Neuronal stem cell (in vitro differentiated cells): ENCODE measurements around the gene TEAD4.

Experiments used
- DNase-seq: peaks from one replicate; pipeline ENCODE4 v3.0.0-alpha.2; 2013; ENCODE audit warnings: low spot score
- H2AFZ ChIP-seq: one replicate; pipeline ENCODE4 v1.6.1; 2013; ENCODE audit warnings: mild to moderate bottlenecking, low read length, inconsistent platforms
- H2AK5ac ChIP-seq: 2 replicates; pipeline ENCODE4 v1.6.1; 2013; ENCODE audit warnings: low read depth, mild to moderate bottlenecking, inconsistent platforms, low read length, moderate library complexity, mixed read lengths
- H2BK120ac ChIP-seq: 2 replicates; pipeline ENCODE4 v1.6.1; 2013; ENCODE audit warnings: low read depth, mild to moderate bottlenecking, inconsistent platforms, low read length, moderate library complexity, mixed read lengths
- H2BK12ac ChIP-seq: one replicate; pipeline ENCODE4 v1.6.1; 2013; ENCODE audit warnings: low read length, inconsistent platforms
- H2BK15ac ChIP-seq: 2 replicates; pipeline ENCODE4 v1.6.1; 2013; ENCODE audit warnings: mild to moderate bottlenecking, low read length, inconsistent platforms, mixed read lengths
- H2BK5ac ChIP-seq: one replicate; pipeline ENCODE4 v1.6.1; 2013; ENCODE audit warnings: inconsistent platforms, mild to moderate bottlenecking, low read length, moderate library complexity
- H3K14ac ChIP-seq: one replicate; pipeline ENCODE4 v1.6.1; 2013; ENCODE audit warnings: low read length, inconsistent platforms
- H3K18ac ChIP-seq: 2 replicates; pipeline ENCODE4 v1.6.1; 2013; ENCODE audit warnings: low read length, inconsistent platforms
- H3K23ac ChIP-seq: 2 replicates; pipeline ENCODE4 v1.6.1; 2013; ENCODE audit warnings: low read depth, mild to moderate bottlenecking, mixed read lengths, low read length, inconsistent platforms; ENCODE audit not compliant: poor library complexity
- H3K27ac ChIP-seq: replicated peaks from 3 replicates; pipeline ENCODE4 v1.5.1; 2013; ENCODE audit warnings: low read length, inconsistent platforms
- H3K27me3 ChIP-seq, 3 experiments: 2 replicates each; pipeline ENCODE4 v1.6.1; 2013; ENCODE audit warnings: low read length in 3 of 3, mild to moderate bottlenecking in 2 of 3, inconsistent platforms in 1 of 3, low read depth in 1 of 3, mixed read lengths in 1 of 3, moderate library complexity in 1 of 3; ENCODE audit not compliant: control insufficient read depth in 3 of 3, insufficient read depth in 3 of 3
- H3K36me3 ChIP-seq, 2 donors: replicated peaks in 1 of 2; 2 replicates each; pipeline ENCODE4 v1.6.1; 2013; ENCODE audit warnings: low read length in 2 of 2; ENCODE audit not compliant: control insufficient read depth in 2 of 2, insufficient read depth in 2 of 2
- H3K4ac ChIP-seq: 2 replicates; pipeline ENCODE4 v1.6.1; 2013; ENCODE audit warnings: inconsistent platforms, mild to moderate bottlenecking, low read length, moderate library complexity
- H3K4me1 ChIP-seq, 2 donors: 1 replicate in 1 of 2; 2 replicates in 1 of 2; pipeline ENCODE4 v1.6.1; 2013; ENCODE audit warnings: low read length in 2 of 2, low read depth in 1 of 2; ENCODE audit not compliant: control insufficient read depth in 2 of 2, insufficient read depth in 1 of 2
- H3K4me2 ChIP-seq: one replicate; pipeline ENCODE4 v1.6.1; 2013; ENCODE audit warnings: mild to moderate bottlenecking, low read length, inconsistent platforms; ENCODE audit not compliant: insufficient read depth, poor library complexity, severe bottlenecking
- H3K4me3 ChIP-seq, 2 donors: 2 replicates each; pipeline ENCODE4 v1.5.1; 2013; ENCODE audit warnings: low read length in 2 of 2, mild to moderate bottlenecking in 2 of 2, inconsistent platforms in 1 of 2, moderate library complexity in 1 of 2
- H3K79me1 ChIP-seq: one replicate; pipeline ENCODE4 v1.6.1; 2013; ENCODE audit warnings: low read depth, mild to moderate bottlenecking, inconsistent platforms, low read length, moderate library complexity
- H3K9ac ChIP-seq: one replicate; pipeline ENCODE4 v1.6.1; 2013; ENCODE audit warnings: mild to moderate bottlenecking, low read depth, low read length, inconsistent platforms; ENCODE audit not compliant: poor library complexity
- H3K9me3 ChIP-seq, 2 donors: replicated peaks in 1 of 2; 2 replicates each; pipeline versions ENCODE3 to v1.6.1; 2013; ENCODE audit warnings: low read length in 2 of 2, mild to moderate bottlenecking in 2 of 2, inconsistent platforms in 1 of 2, low read depth in 1 of 2, mixed read lengths in 1 of 2, moderate library complexity in 1 of 2; ENCODE audit not compliant: control insufficient read depth in 2 of 2, insufficient read depth in 1 of 2
- H4K8ac ChIP-seq: one replicate; pipeline ENCODE4 v1.6.1; 2013; ENCODE audit warnings: low read depth, mild to moderate bottlenecking, inconsistent platforms, low read length, moderate library complexity
- H4K91ac ChIP-seq: one replicate; pipeline ENCODE4 v1.6.1; 2013; ENCODE audit warnings: low read length, low read depth, mild to moderate bottlenecking, inconsistent platforms; ENCODE audit not compliant: poor library complexity
- WGBS, 2 donors: extraction: QIAGEN DNeasy Blood & Tissue Kit; methylation state at CpG; one replicate each; pipeline ENCODE4 v1.1.7; 2013; ENCODE audit warnings: missing lambda C conversion rate in 2 of 2, mixed read lengths in 1 of 2; ENCODE audit not compliant: insufficient read length in 2 of 2, insufficient replicate concordance in 1 of 2; ENCODE audit errors: extremely low coverage in 2 of 2; 5-methylcytosine and 5-hydroxymethylcytosine counted together

Gene TEAD4

GRCh38 chr12:2984249-2984648 is 25.1 kb downstream of the TEAD4 start:
- H3K9me3 ChIP-seq = peaks cover 4 to 5% of the 10 kb centered on the region in 2 donors
- H3K9ac ChIP-seq = no peak overlapping the region
- H3K27ac ChIP-seq = no peak overlapping the region
- no peak overlapping the region for H2AFZ ChIP-seq
- no peak overlapping the region for H3K4ac ChIP-seq
- no peak overlapping the region for H3K23ac ChIP-seq
- no peak overlapping the region for H3K14ac ChIP-seq
- H2BK5ac ChIP-seq = no peak overlapping the region
- no peak overlapping the region for H4K8ac ChIP-seq
- no peak overlapping the region for H3K4me2 ChIP-seq
- peaks cover 0 to 21% of the 10 kb centered on the region in 2 donors for H3K36me3 ChIP-seq
- H2BK15ac ChIP-seq = no peak overlapping the region
- no peak overlapping the region for H2AK5ac ChIP-seq
- no peak for DNase-seq
- no CpG with 5 or more reads among the region's 5 CpGs for WGBS, 2 donors
- H3K79me1 ChIP-seq = peaks cover 2% of the 10 kb centered on the region
- no peak overlapping the region for H2BK12ac ChIP-seq
- H3K4me1 ChIP-seq = no peaks in the 10 kb centered on the region
- H3K27me3 ChIP-seq = no peaks in the 10 kb centered on the region
- H2BK120ac ChIP-seq = no peak overlapping the region
- no peak overlapping the region for H4K91ac ChIP-seq
- H3K4me3 ChIP-seq = no peak overlapping the region
- H3K18ac ChIP-seq = no peak overlapping the region

- H3K4me1 ChIP-seq = no peaks in the 10 kb centered on the region
- H3K23ac ChIP-seq = no peak overlapping the region
- H3K4me2 ChIP-seq = no peak overlapping the region
- no peak overlapping the region for H2BK5ac ChIP-seq
- H3K4me3 ChIP-seq = no peak overlapping the region
- no peak overlapping the region for H3K18ac ChIP-seq
- no CpG with 5 or more reads among the region's 1 CpG for WGBS, 2 donors
- no peak overlapping the region for H3K27ac ChIP-seq
- H3K79me1 ChIP-seq = peaks cover 2% of the 10 kb centered on the region
- no peak overlapping the region for H3K14ac ChIP-seq
- no peak for DNase-seq
- H2BK12ac ChIP-seq = no peak overlapping the region
- H4K8ac ChIP-seq = no peak overlapping the region
- no peak overlapping the region for H3K9ac ChIP-seq
- peaks cover 0 to 21% of the 10 kb centered on the region in 2 donors for H3K36me3 ChIP-seq
- H2BK120ac ChIP-seq = no peak overlapping the region
- H3K27me3 ChIP-seq = no peaks in the 10 kb centered on the region
- no peak overlapping the region for H2AFZ ChIP-seq
- H2BK15ac ChIP-seq = no peak overlapping the region
- H2AK5ac ChIP-seq = no peak overlapping the region
- peaks cover 4 to 8% of the 10 kb centered on the region in 2 donors for H3K9me3 ChIP-seq
- H4K91ac ChIP-seq = no peak overlapping the region
- H3K4ac ChIP-seq = no peak overlapping the region
Measured at GRCh38 chr12:2984698-2985097, 25.5 kb downstream of the TEAD4 start.

DNA sequence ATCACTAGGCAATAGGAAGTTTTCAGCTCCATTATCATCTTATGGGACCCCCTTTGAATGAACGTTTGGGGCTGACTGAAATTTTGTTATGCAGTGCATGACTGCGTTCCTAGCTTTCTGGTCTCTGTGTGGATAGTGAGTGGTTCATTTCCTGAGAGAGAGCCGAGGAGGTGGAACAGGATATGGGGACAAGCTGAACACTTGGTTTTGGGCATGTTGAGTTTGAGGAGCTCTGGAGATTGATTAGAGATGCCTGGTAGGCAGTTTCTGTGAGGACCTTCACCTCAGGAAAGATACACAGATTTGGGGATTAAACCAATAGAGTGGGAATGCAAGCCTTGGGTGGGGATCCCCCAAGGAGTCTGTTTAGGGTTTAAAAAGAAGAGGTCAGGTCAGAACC is 27.7 kb downstream of the TEAD4 start:
- DNase-seq = no peak
- H3K27ac ChIP-seq = no peak overlapping the region
- no CpG with 5 or more reads among the region's 3 CpGs for WGBS, 2 donors

GRCh38 chr12:2988494-2988893 is 29.3 kb downstream of the TEAD4 start:
- no peak overlapping the region for H3K4ac ChIP-seq
- WGBS, 2 donors = no CpG with 5 or more reads among the region's 5 CpGs
- H2BK5ac ChIP-seq = no peak overlapping the region
- H3K9ac ChIP-seq = no peak overlapping the region
- no peak overlapping the region for H4K91ac ChIP-seq
- no peaks in the 10 kb centered on the region for H3K27me3 ChIP-seq
- peaks cover 4 to 14% of the 10 kb centered on the region in 2 donors for H3K9me3 ChIP-seq
- H3K23ac ChIP-seq = no peak overlapping the region
- no peak overlapping the region for H2AK5ac ChIP-seq
- no peak overlapping the region for H2BK120ac ChIP-seq
- no peak overlapping the region for H4K8ac ChIP-seq
- no peak overlapping the region for H2BK15ac ChIP-seq
- H3K18ac ChIP-seq = no peak overlapping the region
- peaks cover 0 to 14% of the 10 kb centered on the region in 2 donors for H3K36me3 ChIP-seq
- no peak overlapping the region for H3K14ac ChIP-seq
- no peak overlapping the region for H2BK12ac ChIP-seq
- peaks cover 2% of the 10 kb centered on the region for H3K79me1 ChIP-seq
- H3K4me1 ChIP-seq = no peaks in the 10 kb centered on the region
- no peak overlapping the region for H3K4me3 ChIP-seq
- H2AFZ ChIP-seq = no peak overlapping the region
- no peak for DNase-seq
- H3K27ac ChIP-seq = no peak overlapping the region
- no peak overlapping the region for H3K4me2 ChIP-seq

More for the DNA sequence above, 27.7 kb downstream of the TEAD4 start:
- H3K4me2 ChIP-seq = no peak overlapping the region
- H2AK5ac ChIP-seq = no peak overlapping the region
- no peak overlapping the region for H3K4ac ChIP-seq
- H3K27me3 ChIP-seq = no peaks in the 10 kb centered on the region
- no peak overlapping the region for H2BK12ac ChIP-seq
- no peak overlapping the region for H2AFZ ChIP-seq
- no peak overlapping the region for H2BK15ac ChIP-seq
- no peaks in the 10 kb centered on the region for H3K4me1 ChIP-seq
- H3K9me3 ChIP-seq = peaks cover 4 to 14% of the 10 kb centered on the region in 2 donors
- H3K4me3 ChIP-seq = no peak overlapping the region
- H4K91ac ChIP-seq = no peak overlapping the region
- H3K36me3 ChIP-seq = peaks cover 0 to 21% of the 10 kb centered on the region in 2 donors
- H3K9ac ChIP-seq = no peak overlapping the region
- no peak overlapping the region for H2BK5ac ChIP-seq
- H3K18ac ChIP-seq = no peak overlapping the region
- H3K23ac ChIP-seq = no peak overlapping the region
- H4K8ac ChIP-seq = no peak overlapping the region
- H3K79me1 ChIP-seq = peaks cover 2% of the 10 kb centered on the region
- H3K14ac ChIP-seq = no peak overlapping the region
- no peak overlapping the region for H2BK120ac ChIP-seq
